ENCODE results near the gene RASA3. TPM values are rescaled to one million over a fixed set of nuclear protein-coding genes. Genes with fewer than 3 reads are reported as not detected.

Gene RASA3, protein sequence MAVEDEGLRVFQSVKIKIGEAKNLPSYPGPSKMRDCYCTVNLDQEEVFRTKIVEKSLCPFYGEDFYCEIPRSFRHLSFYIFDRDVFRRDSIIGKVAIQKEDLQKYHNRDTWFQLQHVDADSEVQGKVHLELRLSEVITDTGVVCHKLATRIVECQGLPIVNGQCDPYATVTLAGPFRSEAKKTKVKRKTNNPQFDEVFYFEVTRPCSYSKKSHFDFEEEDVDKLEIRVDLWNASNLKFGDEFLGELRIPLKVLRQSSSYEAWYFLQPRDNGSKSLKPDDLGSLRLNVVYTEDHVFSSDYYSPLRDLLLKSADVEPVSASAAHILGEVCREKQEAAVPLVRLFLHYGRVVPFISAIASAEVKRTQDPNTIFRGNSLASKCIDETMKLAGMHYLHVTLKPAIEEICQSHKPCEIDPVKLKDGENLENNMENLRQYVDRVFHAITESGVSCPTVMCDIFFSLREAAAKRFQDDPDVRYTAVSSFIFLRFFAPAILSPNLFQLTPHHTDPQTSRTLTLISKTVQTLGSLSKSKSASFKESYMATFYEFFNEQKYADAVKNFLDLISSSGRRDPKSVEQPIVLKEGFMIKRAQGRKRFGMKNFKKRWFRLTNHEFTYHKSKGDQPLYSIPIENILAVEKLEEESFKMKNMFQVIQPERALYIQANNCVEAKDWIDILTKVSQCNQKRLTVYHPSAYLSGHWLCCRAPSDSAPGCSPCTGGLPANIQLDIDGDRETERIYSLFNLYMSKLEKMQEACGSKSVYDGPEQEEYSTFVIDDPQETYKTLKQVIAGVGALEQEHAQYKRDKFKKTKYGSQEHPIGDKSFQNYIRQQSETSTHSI
- total RNA-seq = 4.8 and 5.9 TPM in 2 replicates

DNA sequence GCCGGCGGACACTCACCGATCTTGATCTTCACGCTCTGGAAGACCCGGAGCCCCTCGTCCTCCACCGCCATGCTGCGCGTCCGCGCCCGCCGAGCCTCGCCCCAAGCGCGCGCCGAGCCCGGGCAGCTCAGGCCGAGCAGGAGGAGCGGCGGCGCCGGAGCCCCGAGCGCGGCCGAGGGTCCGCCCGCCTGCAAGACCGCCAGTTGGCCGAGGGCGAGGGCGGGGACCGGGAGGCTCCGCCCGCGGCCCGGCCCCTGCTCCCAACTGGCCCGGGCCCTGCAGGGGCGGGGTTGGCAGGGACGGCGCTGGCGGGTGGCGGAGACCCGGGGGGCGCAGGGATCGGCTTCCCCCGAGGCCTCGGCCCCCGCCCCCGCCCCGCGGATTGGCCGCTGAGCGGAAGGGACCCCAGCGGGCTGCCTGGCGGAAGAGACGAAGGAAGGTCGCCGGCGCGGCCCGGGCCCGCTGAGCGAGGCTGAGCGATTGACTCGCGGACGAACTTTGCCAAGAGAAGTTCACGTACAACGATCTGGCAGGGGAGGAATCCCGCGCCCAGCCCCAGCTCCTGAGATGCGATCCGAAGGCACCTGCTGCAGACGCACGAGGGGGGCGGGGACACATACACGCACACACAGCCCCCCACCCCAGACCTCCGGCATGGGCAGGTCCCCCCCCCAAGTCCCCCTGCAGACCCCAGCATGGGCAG is at the start of gene RASA3:
Gene RASA3 (minus strand): TSS at position 205 of the 703 bp plus-strand sequence. CDS start 134 bp downstream, at position 71.

DNA sequence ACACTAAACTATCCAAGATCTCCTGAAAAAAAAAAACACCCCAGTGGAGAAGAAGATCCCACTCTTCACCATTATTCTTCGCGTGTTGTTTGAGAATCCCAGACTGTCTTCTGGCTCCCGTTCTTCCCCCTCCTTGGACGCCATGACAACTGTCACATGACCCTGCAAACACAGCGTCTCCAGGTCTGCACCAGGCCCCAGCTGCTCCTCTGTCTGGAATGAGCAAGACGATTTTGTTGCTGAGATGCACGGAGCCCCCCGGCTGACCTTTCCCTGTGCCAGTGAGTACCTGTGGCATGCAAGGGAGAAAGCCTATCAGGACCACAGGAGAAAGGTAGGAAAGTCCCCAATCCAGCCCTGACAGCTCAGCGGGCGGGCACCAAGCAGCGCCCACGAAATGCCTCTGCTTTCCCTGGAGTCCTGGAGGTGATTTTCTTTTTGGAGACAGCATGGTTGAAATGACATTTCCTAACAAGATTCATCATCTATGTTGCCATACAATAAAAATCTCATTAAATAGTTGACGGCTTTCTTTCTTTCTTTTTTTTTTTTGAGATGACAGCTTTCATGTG is 46.8 kb upstream of the RASA3 start, which contains the start of gene CFAP97D2:
Gene CFAP97D2 (plus strand): TSS at position 171 of the 572 bp plus-strand sequence. CDS start 74 bp downstream, at position 245.

DNA sequence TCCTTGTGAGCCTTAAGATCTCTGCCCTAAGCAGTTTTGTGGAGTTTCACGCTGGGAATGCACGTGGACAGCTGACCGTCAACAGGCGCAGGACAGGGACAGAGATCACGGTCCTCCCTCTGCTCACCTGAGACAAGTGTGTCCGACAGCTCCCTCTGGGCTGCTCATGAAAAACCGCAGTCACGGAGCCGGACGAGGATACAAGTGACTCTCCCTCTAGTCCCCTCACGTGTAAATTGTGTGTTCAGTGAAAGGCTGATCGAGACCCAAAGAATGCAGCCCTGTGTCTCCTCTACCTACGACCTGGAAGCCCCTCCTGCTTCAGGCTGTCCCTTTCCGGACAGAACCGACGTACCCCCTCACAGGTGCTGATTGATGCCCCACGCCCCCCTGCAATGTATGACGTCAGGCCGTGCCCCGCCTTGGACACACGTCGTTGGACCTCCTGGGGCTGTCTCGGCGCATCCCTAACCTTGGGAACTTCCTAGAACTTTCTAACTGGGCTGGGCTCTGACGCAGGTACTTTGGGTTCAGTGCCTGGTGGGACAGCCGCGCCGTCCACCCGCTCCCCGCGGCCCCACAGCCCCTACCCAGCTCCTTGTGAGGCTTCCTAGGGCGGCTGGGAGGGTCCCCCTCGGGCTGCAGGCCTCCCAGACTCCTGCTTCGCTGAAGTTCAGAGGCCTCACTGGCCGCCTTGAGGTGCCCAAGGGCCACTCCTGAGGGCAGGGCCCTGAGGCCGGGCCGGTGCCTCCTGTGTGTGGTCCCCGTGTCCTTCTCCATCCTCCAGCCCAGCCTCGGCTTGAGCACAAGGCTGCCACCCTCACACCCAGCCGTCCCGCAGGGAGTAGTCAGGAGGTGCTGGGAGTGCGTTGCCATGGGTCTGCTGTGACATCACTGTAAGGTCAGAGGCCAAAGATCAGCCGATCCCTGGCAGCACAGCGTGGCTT is 158.9 kb downstream of the RASA3 start, which contains the start of gene C13orf46:
Gene C13orf46 (minus strand): TSS at position 859 of the 947 bp plus-strand sequence. CDS start 79 bp downstream, at position 780.

Other genes starting within 250 kb of the RASA3 start
- gene C13orf46, start 158.5 kb downstream of the RASA3 start, total RNA-seq = not detected in 2 replicates
- gene CFAP97D2, start 46.6 kb upstream of the RASA3 start, total RNA-seq = not detected in 2 replicates
- 21.4 and 23.1 TPM in 2 replicates for gene CDC16, start 102.3 kb upstream of the RASA3 start, total RNA-seq
- 19.3 and 21.7 TPM in 2 replicates for gene UPF3A, start 149.0 kb upstream of the RASA3 start, total RNA-seq
- 21.5 and 22.4 TPM in 2 replicates for gene CHAMP1, start 181.9 kb upstream of the RASA3 start, total RNA-seq